NOMO-1 (cell line): Measurements from ENCODE around the gene CEACAM21.
A peak's percentile ranks its signal among the peaks of the same experiment; 100 is the strongest.
"Not testable (repeated sequence)": the region's sequence is repeated elsewhere in the genome, so short reads cannot be mapped to it uniquely, and the experiment has no call there.

ENCODE experiments used
- DNase-seq, 2 experiments: peaks; one replicate each; lab custom pipeline; 2025; ENCODE audit not compliant: unreplicated experiment in 2 of 2; lab: John Stamatoyannopoulos, UW

CEACAM21 gene

DNA sequence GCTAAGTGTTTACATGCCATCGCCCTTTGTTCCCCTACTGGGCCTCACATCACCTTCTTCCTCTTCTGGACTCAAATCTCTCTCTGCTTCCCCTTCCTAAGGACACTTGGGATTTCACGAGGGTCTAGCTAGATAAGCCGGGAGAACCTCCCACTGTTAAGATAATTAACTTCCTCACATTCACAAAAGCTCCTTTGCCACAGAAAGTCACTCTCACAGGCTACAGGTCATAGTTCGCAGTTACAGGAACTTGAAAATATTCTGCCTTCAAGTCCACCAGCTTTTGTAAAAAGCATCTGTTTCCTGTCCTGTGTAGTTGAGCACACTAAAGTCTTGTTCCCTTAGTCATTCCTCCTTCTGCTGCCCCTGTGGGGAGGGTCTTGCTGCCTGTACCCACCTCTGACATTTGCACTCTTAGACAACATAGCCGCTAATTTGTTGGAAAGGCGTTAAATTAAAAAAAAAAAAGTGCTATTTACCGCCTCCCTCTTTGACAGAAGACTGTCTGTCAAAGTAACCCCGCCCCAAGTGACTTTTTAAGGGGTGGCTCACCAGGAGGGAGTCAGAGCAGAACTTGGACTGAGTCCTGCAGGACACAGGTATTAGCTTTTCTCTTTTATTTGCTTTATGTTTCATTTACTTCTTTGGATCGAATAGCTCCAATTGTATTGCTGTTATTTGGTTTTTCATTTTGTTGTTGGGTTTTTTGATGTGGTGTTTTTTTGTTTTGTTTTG is 26.8 kb upstream of the CEACAM21 start:
- peak; percentile 73 to 93 for DNase-seq

- no peak for DNase-seq
Measured at GRCh38 chr19:41549884-41550283, 26.1 kb upstream of the CEACAM21 start.

DNA sequence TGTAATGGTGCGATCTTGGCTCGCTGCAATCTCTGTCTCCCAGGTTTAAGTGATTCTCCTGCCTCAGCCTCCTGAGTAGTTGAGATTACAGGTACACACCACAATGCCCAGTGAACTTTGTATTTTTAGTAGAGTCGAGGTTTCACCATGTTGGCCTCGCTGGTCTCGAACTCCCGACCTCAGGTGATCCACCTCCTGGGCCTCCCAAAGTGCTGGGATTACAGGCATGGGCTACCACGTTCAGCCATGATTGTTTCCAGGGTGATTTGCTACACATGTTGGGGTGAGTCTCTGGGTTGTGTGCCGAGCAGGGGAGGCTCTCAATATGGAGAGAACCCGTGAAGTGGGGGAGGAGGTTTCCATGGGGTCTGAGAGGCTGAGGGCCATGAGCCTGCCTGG is 24.8 kb upstream of the CEACAM21 start:
- DNase-seq, result no peak

GRCh38 chr19:41551711-41552110 is 24.3 kb upstream of the CEACAM21 start:
- no peak for DNase-seq

DNA sequence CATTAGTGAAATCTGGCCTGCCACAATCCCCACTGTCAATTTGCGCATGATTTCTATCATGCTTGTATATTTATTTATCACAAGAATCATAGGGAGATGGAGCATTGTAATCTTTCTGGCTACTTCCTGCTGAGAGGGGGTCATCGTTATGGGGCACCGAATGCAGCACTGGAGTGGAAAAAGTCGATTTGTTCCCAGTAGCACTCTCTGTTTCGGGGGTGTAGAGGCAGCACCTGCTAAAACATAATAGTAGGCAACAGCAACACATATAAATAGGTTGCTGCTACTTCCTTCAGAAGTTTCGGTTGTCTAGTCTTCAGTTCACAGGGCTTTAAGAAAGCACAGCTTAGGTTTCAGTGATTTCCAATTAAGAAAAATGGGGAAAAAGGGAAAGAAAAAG is 23.4 kb upstream of the CEACAM21 start:
- DNase-seq, result peak; percentile 17 to 28

- DNase-seq, result no peak
Measured at GRCh38 chr19:41553804-41554203, 22.2 kb upstream of the CEACAM21 start.

- DNase-seq, result peak; percentile 32 to 54
Measured at GRCh38 chr19:41554907-41555306, 21.1 kb upstream of the CEACAM21 start.

- no peak for DNase-seq
Measured at GRCh38 chr19:41555748-41556147, 20.2 kb upstream of the CEACAM21 start.

GRCh38 chr19:41563854-41564514 is 12.0 kb upstream of the CEACAM21 start:
- DNase-seq, result no peak

DNA sequence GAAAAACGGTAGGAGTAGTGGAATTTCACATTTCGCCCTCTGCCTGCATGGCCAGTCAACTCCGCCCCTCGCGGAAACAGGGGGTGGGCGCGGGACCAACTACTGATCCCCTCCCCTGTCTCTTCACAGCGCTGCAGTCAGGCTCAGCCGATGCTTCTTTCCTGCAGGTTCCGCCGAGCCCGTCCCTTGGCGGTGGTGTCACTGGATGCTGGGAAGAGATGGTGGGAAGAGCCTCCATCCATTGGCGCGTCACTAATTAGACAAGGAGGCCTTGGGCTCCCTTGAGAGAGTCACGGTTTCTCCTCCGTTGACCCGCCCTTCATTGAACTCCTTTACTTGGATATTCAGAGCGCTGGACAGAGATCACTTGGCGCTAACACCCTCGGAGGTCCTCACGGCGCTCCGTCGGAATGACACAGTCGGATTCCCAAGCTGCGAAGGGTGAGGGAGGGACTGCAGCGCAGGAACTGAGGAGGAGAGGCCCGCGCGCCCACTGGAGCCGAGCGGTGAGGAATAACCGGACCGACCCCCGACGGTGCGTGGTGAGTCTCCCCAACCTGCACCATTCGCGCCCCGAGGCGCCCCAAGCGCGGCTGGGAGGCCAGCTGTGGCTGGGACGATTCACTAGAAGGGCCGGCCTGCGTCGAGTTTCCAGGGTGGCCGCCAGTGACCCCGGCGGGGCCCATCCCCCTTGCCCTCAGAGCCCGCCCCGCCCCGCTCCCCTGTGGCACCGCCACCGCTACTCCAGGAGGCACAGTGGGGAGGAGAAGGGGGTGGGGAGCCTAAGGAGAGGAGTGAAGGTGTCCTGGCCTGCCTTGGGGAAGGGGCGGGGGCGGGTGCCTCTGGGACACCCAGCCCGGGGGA is 11.2 kb upstream of the CEACAM21 start:
- DNase-seq, result no peak

DNA sequence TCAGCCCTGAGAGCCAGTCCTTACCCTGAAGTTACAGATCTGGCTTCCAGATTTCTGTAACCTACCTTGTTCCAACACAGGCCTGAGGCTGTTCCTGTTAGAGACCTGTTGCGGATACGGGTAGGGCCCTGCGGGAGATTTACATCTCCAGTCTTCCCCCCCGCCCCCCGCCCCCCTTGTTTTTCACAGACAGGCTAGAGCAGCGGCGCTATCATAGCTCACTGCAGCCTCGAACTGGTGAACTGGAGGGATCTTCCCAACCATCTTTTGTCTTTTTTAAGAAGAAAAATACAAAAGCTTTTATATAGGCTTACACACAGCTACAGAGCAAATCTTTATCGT is 10.6 kb upstream of the CEACAM21 start:
- DNase-seq, result no peak

DNA sequence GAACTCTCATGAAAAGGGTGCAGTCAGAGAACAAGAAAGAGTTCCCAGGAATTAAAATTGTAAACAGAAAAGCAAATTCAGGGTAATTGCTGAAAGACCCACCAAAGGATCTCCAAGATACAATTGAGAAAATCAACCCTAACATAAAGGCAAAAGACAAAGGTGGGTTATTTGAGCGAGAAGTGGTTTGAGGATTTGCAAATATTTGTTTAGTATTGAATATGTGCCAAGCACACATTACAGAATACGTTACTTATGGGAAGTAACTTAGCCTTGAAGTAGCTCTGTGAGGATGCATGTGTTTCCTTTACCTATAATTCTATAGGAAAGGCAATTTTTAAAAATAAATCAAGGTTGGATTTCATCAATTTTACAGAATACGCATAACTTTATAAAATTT is 10.0 kb upstream of the CEACAM21 start:
- DNase-seq, result no peak

DNA sequence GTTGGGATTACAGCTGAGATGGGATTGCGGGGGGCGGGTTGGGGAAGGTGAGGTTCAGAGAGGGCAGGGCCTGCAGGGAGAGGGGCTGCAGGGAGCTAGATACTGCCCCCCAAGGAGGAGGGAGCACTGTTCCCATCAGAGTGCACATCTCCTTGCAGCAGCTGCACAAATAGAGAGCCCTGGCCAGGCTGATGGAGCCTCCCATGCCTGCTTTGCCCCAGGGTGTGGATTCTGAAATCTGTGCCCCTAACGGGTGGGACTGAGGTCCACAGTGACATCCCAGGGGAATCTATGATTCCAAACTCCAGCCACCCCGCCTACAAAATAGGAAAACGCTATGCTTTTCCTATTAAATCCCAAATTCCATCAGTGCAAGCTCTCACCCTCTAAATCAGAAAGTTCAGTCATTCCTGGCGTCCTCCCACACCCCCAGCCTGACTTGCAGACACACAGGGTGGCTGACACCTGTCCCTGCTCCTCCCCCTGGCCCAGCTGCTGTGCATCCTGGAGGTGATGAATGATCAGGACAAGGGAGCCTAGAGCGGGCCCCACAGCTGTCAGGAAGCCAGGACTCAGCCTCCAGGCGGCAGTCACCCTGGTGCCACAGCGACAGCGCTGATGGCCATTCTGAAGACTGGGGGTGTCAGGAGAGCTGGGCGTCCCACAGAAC is 6.3 kb upstream of the CEACAM21 start:
- DNase-seq, result no peak

GRCh38 chr19:41570179-41570578 is 5.8 kb upstream of the CEACAM21 start:
- DNase-seq, result no peak

DNA sequence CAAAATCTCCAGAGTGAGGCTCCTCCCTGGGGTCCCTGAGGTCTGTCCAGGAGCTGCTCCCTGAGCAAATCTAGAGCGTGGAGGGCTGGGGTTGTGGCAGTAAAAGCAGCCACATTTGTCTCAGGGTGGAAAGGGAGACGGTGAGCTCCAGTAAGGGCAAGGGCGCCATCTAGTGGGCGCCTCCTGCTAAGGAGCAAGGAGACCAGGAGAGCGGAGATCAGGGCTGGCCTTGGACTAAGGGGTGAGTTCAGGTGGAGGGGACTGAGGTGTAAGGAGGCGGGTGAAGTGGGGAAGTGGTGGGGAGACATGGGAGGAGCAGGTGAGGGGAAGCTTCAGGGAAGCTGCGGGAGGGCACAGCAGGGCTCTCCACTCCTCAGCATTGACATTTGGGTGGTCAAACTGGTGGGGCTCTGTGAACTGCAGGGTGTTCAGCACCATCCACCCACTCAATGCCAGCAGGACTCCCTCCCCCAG is 5.3 kb upstream of the CEACAM21 start:
- peak; percentile 77 to 85 for DNase-seq

GRCh38 chr19:41577144-41577830 is 1.3 kb downstream of the CEACAM21 start:
- no peak for DNase-seq

DNA sequence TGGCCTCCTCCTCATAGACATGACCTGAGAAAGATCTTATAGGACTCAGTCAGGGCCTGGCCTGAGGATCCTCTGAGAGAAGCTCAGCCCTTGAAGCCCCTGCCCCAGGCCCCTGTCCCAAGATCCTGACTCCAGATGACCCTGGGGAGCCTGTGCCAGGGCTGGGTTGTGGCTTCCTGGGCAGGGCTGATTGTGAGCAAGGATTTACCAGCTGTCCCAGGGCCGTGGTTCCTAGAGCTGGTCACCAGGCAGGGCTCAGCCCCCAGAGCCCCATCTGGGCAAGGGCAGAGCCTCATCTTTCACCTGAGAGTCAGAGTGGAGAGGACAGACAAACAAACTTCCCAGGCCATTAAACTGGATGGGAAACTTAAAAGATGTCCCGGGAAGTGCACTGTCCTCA is 1.9 kb downstream of the CEACAM21 start:
- no peak for DNase-seq

GRCh38 chr19:41578886-41579285 is 2.9 kb downstream of the CEACAM21 start:
- DNase-seq, result no peak

- DNase-seq, result not testable (repeated sequence)
Measured at GRCh38 chr19:41581068-41581467, 5.1 kb downstream of the CEACAM21 start.

- DNase-seq, result not testable (repeated sequence)
Measured at GRCh38 chr19:41582577-41583182, 6.7 kb downstream of the CEACAM21 start.
